ENCODE data around the gene TRPV4.
A peak's percentile ranks its signal among the peaks of the same experiment; 100 is the strongest.
"Not testable (repeated sequence)": the region's sequence is repeated elsewhere in the genome, so short reads cannot be mapped to it uniquely, and the experiment has no call there.

Gene TRPV4

DNA sequence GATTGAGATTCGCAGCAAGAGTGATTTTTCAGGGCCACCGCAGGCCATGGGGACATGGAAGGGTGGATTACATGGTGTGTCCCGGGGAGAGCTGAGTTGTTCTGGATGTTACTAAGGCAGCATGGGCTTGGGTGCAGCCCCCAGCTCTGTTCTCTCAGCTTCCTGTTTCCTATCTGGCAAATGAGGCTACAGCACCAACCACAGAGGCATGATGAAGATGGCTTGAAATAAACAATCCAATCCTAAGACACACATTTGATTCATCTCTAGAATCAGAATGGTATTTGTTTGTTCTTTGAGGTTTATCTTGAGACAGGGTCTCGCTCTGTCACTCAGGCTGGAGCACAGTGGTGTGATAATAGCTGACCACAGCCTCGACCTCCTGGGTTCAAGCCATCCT, 25.6 kb upstream of the TRPV4 start:
- no peak for DNase-seq

DNA sequence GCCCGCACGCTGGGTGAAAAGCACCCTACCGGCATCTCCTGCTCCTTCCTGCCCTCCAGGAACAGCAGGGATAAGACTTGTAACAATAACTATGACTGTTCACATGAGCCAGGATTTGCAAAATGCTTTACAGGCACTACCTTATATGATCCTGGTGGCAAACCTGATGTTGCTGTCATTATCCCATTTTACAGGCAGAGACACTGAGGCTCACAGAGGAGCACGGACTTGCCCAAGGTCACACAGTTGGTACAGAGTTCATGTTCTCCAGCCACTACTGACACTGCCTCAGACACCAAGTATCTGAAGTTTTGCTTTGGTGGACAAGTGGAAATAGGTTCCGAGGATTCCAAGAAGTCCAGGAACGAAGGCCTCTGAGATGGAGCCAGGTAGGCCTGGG, 24.5 kb upstream of the TRPV4 start:
- no peak for DNase-seq

DNA sequence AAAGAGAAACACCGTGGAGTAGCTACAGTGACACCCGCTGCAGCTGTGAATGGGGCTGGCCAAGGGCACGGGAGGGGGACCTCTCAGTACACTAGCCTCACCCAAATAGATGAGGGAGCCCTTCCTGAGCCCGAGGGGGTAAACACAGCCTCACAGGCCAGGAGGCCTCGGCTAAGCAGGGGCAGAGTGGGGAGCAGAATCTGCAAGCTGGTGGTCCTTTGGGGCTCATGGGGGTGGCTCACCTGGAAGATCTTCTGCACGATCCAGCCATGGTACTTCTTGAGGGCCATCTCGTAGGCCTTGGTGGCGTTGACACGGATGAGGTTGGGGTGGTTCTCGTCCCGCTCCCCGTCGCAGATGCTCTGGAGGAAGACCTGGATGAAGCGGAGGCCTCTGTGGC, 22.2 kb upstream of the TRPV4 start:
- DNase-seq, result no peak

DNA sequence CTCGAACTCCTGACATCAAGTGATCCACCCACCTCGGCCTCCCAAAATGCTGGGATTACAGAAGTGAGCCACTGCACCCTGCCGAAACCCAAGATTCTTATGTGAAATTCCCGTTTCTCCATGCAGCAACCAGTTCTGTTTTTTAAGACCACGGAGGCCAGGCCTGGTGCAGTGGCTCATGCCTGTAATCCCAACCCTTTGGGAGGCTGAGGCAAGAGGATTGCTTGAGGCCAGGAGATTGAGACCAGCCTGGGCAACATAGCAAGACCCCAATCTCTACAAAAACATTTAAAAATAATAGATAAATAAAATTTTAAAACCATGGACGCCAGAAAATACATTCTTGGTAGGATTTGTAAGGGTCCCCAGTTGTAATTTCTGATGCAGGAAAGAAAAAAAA, 17.3 kb upstream of the TRPV4 start:
- DNase-seq, result not testable (repeated sequence)

DNA sequence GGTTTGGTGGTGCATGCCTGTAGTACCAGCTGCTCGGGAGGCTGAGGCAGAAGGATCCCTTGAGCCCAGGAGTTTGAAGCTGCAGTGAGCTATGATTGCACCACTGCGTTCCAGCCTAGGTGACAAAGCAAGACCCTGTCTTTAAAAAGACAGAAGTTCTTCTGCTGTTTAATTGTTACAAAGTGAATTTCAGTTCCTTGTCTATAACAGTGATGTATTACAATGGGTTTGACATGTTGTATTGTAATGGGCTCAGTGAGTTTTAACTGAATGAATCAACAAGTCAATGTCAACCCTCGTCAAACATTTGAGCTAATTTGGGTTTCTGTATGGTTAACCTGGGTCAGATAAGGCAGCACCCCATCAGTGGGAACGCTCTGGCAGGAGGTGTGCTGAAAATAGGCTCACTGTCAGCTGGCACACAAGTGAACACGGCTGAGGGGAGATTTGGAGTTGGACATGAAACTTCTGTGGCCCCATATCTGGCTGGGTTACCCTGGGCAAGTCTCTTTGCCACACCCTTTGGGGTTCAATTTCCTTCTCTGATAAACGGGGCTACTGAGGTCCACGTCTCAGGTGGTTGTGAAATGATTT, 14.0 kb upstream of the TRPV4 start:
- no peak for DNase-seq

DNA sequence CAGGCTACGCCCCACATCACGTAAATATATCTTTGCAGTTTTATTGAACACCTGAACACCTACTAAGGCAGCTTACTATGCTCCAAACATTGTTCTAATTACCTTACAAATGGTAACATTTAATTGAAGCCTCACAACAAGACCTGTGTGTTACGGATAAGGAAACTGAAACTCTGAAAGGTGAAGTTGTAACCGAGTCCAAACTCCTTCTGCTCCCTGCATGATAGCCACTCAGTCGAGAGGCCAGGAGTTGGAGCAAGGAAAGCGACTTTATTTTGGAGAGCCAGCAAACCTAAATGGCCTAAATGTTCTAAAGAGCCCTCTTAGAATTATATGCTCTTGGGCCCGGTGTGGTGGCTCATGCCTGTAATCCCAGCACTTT, 12.6 kb upstream of the TRPV4 start:
- DNase-seq, result no peak

DNA sequence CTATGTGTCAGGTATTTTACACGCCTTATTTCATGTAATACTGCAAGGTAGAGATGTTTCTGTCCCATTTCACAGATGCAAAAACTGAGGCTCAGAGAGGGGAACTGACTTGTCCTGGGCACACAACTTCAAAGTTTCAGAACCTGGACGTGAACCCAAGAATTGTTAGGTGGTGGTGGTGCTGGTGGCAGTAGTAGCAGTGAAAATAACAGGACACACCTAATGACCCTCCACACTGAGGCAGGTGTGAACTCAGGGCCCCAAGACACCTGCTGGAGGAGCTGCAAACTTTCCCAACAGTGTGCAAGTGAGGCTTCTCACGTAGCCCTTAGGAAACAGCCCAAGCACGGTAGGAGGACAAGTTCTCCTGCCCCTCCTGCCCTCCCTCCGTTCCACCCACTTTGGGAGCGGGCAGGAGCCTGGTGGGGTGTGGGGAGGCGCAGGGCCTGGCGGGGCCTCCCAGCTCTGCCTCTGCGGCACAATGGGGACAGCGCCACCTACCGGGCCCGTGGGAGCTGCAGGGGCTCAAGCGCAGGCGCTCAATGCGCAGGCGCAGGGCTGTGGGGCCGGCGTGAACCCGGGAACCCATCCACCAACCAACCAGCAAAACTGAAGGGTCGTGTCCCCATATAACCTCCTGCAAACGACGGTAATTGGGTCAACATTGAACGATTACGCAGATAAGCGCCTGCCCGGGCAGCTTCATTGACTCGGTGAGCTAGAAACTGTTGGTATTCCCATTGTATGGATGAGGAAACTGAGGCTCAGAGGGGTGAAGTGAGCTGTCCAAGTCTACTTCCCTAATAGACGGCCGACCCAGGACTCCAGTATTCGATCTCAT, 12.0 kb upstream of the TRPV4 start:
- DNase-seq, result peak; percentile 99

DNA sequence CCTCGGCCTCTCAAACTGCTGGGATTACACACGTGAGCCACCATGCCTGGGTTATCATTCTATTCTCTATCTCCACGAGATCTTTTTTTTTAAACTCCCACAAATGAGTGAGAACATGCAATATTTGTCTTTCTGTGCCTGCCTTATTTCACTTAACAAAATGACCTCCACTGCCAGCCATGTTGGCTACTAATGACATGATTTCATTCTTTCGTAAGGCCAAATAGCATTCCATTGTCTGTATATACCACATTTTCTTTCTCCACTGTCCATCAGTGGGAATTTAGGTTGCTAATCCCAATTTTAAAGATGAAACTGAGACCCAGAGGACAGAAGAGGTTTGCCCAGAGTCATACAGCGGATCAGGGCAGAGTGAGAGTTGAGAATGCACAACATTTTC, 10.9 kb upstream of the TRPV4 start:
- DNase-seq, result no peak

DNA sequence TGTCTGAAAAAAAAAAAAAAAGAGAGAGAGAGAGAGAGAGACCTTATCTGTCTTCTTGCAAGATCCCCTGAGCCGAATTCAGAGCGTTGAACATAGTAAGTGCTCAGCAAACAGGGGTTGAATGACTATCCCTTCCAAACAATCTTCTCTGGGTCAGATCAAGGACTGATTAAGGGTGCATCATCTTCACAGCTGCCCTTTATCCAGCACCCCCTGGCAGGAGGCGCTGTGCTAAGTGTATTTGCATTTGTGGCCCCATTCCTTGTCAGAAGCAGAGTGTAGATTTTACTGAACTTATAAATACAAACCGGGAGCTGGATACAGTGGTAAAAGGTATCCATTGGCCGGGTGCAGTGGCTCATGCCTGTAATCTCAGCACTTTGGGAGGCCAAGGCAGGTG, 8.8 kb upstream of the TRPV4 start:
- DNase-seq, result no peak

DNA sequence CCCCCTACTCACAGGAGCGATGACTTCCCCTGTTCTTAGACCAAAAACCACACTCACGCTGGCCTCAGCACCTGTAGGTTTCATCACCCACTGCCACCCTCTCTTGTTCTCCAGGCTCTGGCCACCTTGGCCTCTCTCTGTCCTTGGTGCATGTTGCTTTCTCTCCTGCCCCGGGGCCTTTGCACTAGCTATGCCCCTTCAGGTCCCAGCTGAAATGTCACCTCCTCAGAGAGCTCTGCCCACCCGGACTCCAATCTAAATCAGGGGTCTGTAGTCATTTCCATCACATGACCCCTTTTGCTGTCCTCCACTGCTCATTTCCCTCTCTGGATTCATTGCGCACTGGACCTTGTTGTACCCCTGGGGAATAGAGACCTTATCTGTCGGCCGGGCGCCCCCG, 8.2 kb upstream of the TRPV4 start:
- no peak for DNase-seq

DNA sequence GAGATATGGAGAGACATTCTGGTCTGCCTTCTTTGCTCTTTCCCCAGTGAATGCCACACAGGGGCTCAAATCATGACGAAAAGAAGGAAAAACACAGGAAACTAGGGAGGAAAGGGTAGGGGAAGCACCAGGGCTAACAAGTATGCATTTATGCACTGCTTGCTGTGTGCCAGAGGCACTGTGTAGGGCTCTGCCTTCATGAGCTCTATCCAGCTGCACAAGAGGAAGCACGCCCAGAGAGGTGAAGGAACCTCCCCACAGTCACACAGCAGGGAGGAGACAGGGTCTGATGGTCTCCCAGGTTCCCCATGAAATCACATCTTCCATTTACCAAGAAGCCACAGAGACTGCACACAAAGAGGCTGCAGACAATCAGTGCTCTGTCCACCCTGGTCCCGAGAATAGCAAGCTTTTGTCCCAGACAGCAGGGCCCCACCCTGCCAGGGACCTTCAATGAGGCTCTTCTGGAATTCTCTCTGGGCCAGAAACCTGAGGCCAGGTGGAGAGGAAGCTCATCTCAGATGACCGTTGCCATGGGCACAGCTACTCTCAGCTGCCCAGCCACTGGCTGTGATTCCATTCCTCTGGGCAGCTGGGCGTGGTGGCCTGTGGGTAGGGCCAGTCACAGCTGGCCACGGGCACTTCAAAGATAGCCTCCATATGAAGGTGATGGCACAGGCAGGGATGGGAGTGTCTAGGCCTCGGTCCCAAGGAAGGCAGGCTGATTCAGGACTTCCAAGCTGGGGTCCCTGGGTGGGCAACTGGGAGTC, 7.3 kb upstream of the TRPV4 start:
- DNase-seq, result no peak

DNA sequence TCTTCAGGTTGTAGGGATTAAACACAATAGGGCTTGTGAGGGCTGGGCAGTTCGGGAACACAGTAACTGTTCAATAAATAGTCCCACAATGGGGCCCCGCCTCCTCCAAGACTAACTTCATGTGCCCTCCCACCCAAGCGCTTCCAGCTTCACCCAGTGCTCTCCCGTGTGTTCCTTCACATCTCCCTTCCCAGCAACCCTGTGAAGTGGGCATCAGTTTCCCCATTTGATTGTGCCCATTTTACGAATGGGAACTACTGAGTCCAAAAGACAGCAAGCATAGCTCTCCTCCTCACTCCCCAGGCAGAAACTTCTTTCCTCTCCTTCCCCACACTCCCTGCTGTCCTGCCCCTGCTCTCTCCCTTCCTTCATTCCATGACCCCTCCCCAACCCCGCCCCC, 6.2 kb upstream of the TRPV4 start:
- DNase-seq, result no peak

DNA sequence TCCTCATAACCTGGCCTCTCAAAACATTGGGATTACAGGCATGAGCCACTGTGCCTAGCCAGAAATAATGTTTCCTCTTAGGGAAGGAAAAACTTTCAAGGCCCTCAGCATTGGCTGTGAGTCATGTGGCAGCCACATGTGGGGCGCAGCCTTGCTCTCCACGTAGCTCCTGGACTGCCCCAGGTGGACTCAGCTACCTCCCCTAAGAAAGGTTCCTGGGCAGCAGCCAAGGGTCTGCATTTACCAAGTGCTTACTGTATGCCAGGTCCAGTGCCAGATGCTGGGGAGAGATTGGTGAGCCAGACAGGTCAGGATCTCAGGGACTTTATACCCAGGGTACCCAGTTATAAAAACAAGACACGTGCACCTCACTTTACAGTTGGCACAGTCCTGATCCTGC, 3.7 kb upstream of the TRPV4 start:
- no peak for DNase-seq

DNA sequence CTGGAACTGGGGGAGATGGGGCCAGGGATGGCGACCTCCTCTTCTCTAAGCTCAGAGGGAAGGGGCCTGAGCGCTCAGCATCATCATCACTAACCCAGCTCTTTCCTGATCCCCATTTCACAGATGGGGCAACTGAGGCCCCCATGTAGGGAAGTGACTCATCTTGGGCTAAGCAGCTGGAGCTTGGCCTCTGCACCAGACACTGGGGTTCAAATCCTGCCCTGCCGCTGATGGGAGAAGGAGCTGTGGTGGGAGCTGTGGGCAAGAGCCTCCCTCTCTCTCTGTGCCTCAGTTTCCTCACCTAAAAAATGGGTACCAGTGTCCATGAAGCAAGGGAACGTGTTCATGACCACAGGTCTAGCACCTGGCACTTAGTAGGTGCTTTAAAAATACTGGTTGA, 2.6 kb upstream of the TRPV4 start:
- DNase-seq, result no peak

DNA sequence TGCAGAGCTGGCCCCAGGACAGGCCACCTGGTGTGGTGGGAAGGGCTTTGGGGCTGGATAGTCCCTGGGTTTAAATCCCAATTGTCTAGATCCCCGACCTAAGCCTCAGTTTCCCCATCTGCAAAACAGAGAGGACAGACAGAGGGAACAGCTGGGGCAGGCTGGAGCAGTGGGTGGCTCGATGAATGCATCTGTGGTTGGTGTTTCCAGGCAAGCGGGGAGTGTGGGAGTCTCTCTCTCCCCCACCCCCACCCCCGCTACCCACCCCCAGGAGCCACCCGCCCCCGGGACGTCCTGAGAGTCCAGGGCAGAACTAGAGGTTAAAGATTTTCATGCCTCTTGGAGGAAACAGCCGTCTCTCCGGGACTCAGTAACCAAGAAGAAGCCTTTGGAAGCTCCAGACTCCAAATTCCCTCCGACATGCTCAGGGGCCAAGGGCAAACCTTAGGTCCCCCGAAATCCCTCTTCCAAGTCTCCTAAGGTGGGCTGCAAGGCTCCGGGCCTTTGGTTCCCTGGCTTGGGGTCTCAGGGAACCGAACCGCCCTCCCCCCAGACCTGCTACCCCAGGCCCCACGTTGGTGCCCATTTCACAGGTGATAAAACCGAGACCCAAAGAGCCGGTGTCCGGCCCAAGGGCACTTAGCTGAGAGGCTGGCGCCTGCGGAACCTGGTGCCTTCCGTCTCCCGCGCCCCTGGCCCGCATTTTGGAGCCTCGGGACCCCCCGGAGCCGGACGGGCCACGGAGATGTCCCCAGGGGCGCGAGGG, 474 bp downstream of the TRPV4 start:
- DNase-seq, result no peak

DNA sequence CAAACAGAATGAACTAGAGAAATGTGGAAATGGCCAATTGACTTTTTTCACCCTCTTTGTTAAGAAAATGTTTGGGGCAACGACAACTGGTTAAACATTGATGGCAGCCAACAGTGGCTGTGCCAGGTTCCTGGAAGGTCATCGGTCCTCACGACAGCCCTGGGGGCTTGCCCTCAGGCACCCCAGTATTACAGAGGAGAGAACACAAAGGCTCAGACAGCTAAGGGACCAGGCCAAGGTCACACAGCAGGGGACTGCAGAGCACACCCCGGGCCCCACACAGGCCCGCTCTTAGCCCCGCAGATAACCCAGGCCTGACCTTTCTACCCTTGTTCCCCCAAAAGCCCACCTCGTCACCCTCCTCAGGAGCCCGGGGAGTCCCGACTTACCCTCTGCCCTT, 1.3 kb downstream of the TRPV4 start:
- DNase-seq, result no peak

DNA sequence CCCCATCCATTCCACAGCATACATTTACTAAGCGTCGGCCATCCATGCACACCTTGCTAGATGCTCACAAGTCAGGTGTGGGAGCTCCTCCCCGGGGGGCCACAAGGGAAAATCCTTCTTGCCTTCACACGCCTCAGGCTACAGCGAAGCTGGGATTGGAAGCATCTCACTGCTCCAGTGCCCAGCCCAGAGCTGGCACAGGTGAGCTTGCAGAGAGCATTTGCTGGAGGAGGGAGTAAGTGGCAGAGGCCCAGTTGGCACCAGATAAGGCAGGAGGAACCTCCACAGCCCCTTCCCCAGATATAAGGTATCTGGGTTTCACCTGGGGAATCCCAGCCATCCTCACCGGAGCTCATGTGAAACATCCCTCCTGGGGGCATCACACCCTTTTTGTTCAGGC, 1.8 kb downstream of the TRPV4 start:
- no peak for DNase-seq

DNA sequence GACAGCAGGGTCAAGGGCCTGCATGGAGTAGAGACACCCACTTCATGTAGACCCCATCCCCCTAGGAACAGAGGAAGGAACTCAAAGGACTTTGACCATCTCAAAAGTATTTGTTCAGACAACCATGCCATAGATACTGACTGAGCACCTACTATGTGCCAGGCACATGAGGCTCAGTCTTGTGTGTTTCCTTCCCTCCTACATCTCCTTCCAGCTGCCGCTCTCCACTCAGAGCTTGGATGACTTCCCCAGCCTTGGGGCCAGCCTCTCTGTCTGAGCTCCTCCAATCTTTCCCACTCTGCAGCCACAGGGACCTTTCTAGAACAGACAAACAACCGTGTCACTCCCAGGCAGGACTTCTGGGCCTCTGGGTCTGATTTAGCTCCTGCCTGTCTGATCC, 2.5 kb downstream of the TRPV4 start:
- no peak for DNase-seq

DNA sequence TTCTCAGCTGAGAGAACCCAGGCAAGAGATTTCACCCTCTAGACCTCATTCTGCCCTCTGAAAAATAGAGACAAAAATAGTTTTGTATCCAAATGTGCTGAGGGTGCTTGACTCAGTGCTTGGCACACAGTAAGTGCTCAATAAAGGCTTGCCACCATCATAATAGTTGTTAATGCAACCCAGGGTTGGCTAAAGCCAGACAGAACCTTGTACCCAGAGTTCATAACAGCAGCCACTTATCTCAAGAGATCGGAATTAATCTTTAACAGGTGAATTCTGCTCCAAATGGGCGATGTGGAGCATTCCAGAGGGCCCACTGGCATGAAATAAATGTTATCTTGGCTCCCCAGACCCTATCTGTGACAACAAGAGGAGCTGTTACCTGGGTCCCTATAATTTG, 2.9 kb downstream of the TRPV4 start:
- DNase-seq, result no peak

DNA sequence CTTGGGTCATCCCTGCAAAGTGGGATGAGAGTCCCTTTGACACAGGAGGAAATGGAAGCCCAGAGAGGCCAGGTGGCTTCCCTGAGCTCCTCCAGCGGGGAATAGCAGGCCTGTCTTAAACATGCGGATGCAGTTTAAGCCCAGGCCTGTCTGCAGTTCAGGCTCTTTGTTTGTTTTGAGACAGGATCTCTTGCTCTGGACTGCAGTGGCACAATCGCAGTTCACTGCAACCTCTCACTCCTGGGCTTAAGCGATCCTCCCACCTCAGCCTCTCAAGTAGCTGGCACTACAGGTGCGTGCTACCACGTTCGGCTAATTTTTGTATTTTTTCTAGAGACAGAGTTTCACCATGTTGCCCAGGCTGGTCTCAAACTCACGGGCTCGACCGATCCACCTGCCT, 3.5 kb downstream of the TRPV4 start:
- no peak for DNase-seq

DNA sequence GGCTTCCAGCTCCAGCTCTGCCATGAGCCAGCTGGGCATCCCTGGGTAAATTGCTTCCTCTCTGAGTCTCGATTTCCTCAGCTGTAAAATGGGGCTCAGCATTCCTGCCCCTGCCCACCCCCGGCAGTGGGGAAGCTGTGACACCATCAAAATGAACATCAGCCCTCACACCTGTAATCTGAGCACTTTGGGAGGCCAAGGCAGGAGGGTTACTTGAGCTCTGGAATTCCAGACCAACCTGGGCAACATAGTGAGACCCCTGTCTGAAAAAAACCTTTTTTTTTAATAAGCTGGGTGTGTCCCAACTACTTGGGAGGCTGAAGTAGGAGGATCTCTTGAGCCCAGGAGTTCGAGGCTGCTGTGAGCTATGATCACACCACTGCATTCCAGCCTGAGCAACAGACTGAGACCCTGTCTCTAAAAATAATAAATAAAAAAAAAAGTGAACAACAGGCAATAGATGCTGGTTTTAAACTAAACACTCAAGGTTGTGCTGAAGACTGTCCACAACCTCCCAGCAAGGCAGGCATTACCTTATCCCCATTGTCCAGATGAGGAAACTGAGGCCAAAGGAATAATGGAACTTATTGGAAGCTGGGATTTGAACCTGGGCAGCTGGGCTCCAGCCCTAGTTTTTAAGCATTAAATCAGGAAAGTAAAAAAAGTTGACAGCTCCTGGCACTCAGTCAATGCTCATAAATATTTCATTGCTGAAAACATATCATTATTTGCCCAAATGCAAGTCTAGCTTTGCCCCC, 4.3 kb downstream of the TRPV4 start:
- no peak for DNase-seq
